Measurements from ENCODE around the gene SPRR2E. TPM values are rescaled to one million over a fixed set of nuclear protein-coding genes. Genes with fewer than 3 reads are reported as not detected.
"Not testable (repeated sequence)": the region's sequence is repeated elsewhere in the genome, so short reads cannot be mapped to it uniquely, and the experiment has no call there.

SPRR2E gene
- 1 to 10 TPM in 1 of 4 donors, under 1 TPM in 1, not detected in 2; 0.24 to 2.2 TPM for polyA plus RNA-seq
- long read RNA-seq, donor 1 = 0 reads
- long read RNA-seq, donor 2 = 0 reads
- long read RNA-seq, donor 3 = 0 reads
- long read RNA-seq, donor 4 = 0 reads
- long read RNA-seq, donor 5 = 0 reads
- long read RNA-seq, donor 6 = 0 reads
- long read RNA-seq, donor 7 = 0 reads
- long read RNA-seq, donor 8 = 0 reads
- long read RNA-seq, donor 9 = 0 reads
- long read RNA-seq, donor 10 = 0 reads

- Histone ChIP-seq H3K4me3 (ENCODE audit: low read depth in 1 of 3, low read length in 3 of 3) (no peak within 1 kb of the TSS), H3K27ac (ENCODE audit: low read depth in 1 of 3, low read length in 2 of 3) (no peak within 1 kb of the TSS), H3K9me3 (ENCODE audit: control insufficient read depth in 2 of 2, insufficient read depth in 1 of 2, low read depth in 1 of 2, low read length in 1 of 2) (no peaks in the 10 kb centered on the region), H3K4me1 (ENCODE audit: control insufficient read depth in 3 of 3, insufficient read depth in 2 of 3, low read depth in 1 of 3, low read length in 2 of 3) (no peaks in the 10 kb centered on the region), H3K27me3 (ENCODE audit: control insufficient read depth in 3 of 3, insufficient read depth in 3 of 3, low read length in 3 of 3) (no peaks in the 10 kb centered on the region), H3K36me3 (ENCODE audit: control insufficient read depth in 3 of 3, insufficient read depth in 2 of 3, low read depth in 1 of 3, low read length in 3 of 3) (no peaks in the 10 kb centered on the region)
- DNase-seq (no peak), FAIRE-seq (no peak)
Measured at GRCh38 chr1:153094426-153094825, at the start of gene SPRR2E. Gene SPRR2E, minus strand, starts transcription at chr1:153094526. Its CDS starts 775 bp downstream, at chr1:153093751.

- FAIRE-seq (no peak), DNase-seq (no peak)
- Histone ChIP-seq H3K27me3 (ENCODE audit: control insufficient read depth in 3 of 3, insufficient read depth in 3 of 3, low read length in 3 of 3) (no peaks in the 10 kb centered on the region), H3K9me3 (ENCODE audit: control insufficient read depth in 2 of 2, insufficient read depth in 1 of 2, low read depth in 1 of 2, low read length in 1 of 2) (no peaks in the 10 kb centered on the region), H3K4me1 (ENCODE audit: control insufficient read depth in 3 of 3, insufficient read depth in 2 of 3, low read depth in 1 of 3, low read length in 2 of 3) (no peaks in the 10 kb centered on the region), H3K27ac (ENCODE audit: low read depth in 1 of 3, low read length in 2 of 3) (no peak overlapping the region), H3K36me3 (ENCODE audit: control insufficient read depth in 3 of 3, insufficient read depth in 2 of 3, low read depth in 1 of 3, low read length in 3 of 3) (no peaks in the 10 kb centered on the region), H3K4me3 (ENCODE audit: low read depth in 1 of 3, low read length in 3 of 3) (no peak overlapping the region)
- 80 to 88% (median 86%) methylated on average over 3 of the region's 3 CpGs for WGBS, 3 donors
Measured at GRCh38 chr1:153141377-153141776, 47.1 kb upstream of the SPRR2E start.

- H3K4me1 ChIP-seq (ENCODE audit: control insufficient read depth in 3 of 3, insufficient read depth in 2 of 3, low read depth in 1 of 3, low read length in 2 of 3) = no peaks in the 10 kb centered on the region
- H3K36me3 ChIP-seq (ENCODE audit: control insufficient read depth in 3 of 3, insufficient read depth in 2 of 3, low read depth in 1 of 3, low read length in 3 of 3) = no peaks in the 10 kb centered on the region
- H3K27ac ChIP-seq (ENCODE audit: low read depth in 1 of 3, low read length in 2 of 3) = no peak overlapping the region
- WGBS, 3 donors = 53 to 78% (median 70%) methylated on average over 3 of the region's 3 CpGs
- FAIRE-seq = no peak
- H3K4me3 ChIP-seq (ENCODE audit: low read depth in 1 of 3, low read length in 3 of 3) = no peak overlapping the region
- no peaks in the 10 kb centered on the region for H3K9me3 ChIP-seq (ENCODE audit: control insufficient read depth in 2 of 2, insufficient read depth in 1 of 2, low read depth in 1 of 2, low read length in 1 of 2)
- DNase-seq = no peak
- H3K27me3 ChIP-seq (ENCODE audit: control insufficient read depth in 3 of 3, insufficient read depth in 3 of 3, low read length in 3 of 3) = no peaks in the 10 kb centered on the region
Measured at GRCh38 chr1:153140484-153140883, 46.2 kb upstream of the SPRR2E start.

- no peak overlapping the region for H3K27ac ChIP-seq (ENCODE audit: low read depth in 1 of 3, low read length in 2 of 3)
- no peaks in the 10 kb centered on the region for H3K36me3 ChIP-seq (ENCODE audit: control insufficient read depth in 3 of 3, insufficient read depth in 2 of 3, low read depth in 1 of 3, low read length in 3 of 3)
- no peaks in the 10 kb centered on the region for H3K4me1 ChIP-seq (ENCODE audit: control insufficient read depth in 3 of 3, insufficient read depth in 2 of 3, low read depth in 1 of 3, low read length in 2 of 3)
- H3K27me3 ChIP-seq (ENCODE audit: control insufficient read depth in 3 of 3, insufficient read depth in 3 of 3, low read length in 3 of 3) = no peaks in the 10 kb centered on the region
- DNase-seq = no peak
- no peak for FAIRE-seq
- no peaks in the 10 kb centered on the region for H3K9me3 ChIP-seq (ENCODE audit: control insufficient read depth in 2 of 2, insufficient read depth in 1 of 2, low read depth in 1 of 2, low read length in 1 of 2)
- no peak overlapping the region for H3K4me3 ChIP-seq (ENCODE audit: low read depth in 1 of 3, low read length in 3 of 3)
- 42 to 71% (median 49%) methylated on average over 2 of the region's 2 CpGs for WGBS, 3 donors
Measured at GRCh38 chr1:153133743-153134142, 39.4 kb upstream of the SPRR2E start.

- Histone ChIP-seq H3K4me1 (ENCODE audit: control insufficient read depth in 3 of 3, insufficient read depth in 2 of 3, low read depth in 1 of 3, low read length in 2 of 3) (no peaks in the 10 kb centered on the region), H3K9me3 (ENCODE audit: control insufficient read depth in 2 of 2, insufficient read depth in 1 of 2, low read depth in 1 of 2, low read length in 1 of 2) (no peaks in the 10 kb centered on the region), H3K27ac (ENCODE audit: low read depth in 1 of 3, low read length in 2 of 3) (no peak overlapping the region), H3K36me3 (ENCODE audit: control insufficient read depth in 3 of 3, insufficient read depth in 2 of 3, low read depth in 1 of 3, low read length in 3 of 3) (no peaks in the 10 kb centered on the region), H3K4me3 (ENCODE audit: low read depth in 1 of 3, low read length in 3 of 3) (no peak overlapping the region), H3K27me3 (ENCODE audit: control insufficient read depth in 3 of 3, insufficient read depth in 3 of 3, low read length in 3 of 3) (no peaks in the 10 kb centered on the region)
- WGBS, 3 donors = 43 to 90% (median 80%) methylated on average over 1 of the region's 1 CpG
- FAIRE-seq = no peak
- DNase-seq = no peak
Measured at GRCh38 chr1:153133267-153133666, 38.9 kb upstream of the SPRR2E start.

- not testable (repeated sequence) for H3K4me1 ChIP-seq (ENCODE audit: control insufficient read depth in 3 of 3, insufficient read depth in 2 of 3, low read depth in 1 of 3, low read length in 2 of 3); DNase-seq; H3K36me3 ChIP-seq (ENCODE audit: control insufficient read depth in 3 of 3, insufficient read depth in 2 of 3, low read depth in 1 of 3, low read length in 3 of 3); H3K27me3 ChIP-seq (ENCODE audit: control insufficient read depth in 3 of 3, insufficient read depth in 3 of 3, low read length in 3 of 3); H3K27ac ChIP-seq (ENCODE audit: low read depth in 1 of 3, low read length in 2 of 3); H3K9me3 ChIP-seq (ENCODE audit: control insufficient read depth in 2 of 2, insufficient read depth in 1 of 2, low read depth in 1 of 2, low read length in 1 of 2); FAIRE-seq; H3K4me3 ChIP-seq (ENCODE audit: low read depth in 1 of 3, low read length in 3 of 3)
- WGBS, 3 donors = 84 to 89% (median 86%) methylated on average over 4 of the region's 4 CpGs
Measured at GRCh38 chr1:153128688-153129087, 34.4 kb upstream of the SPRR2E start.

GRCh38 chr1:153127296-153127695, 33.0 kb upstream of the SPRR2E start:
- H3K36me3 ChIP-seq (ENCODE audit: control insufficient read depth in 3 of 3, insufficient read depth in 2 of 3, low read depth in 1 of 3, low read length in 3 of 3) = no peaks in the 10 kb centered on the region
- 69 to 81% (median 74%) methylated on average over 2 of the region's 2 CpGs for WGBS, 3 donors
- no peaks in the 10 kb centered on the region for H3K4me1 ChIP-seq (ENCODE audit: control insufficient read depth in 3 of 3, insufficient read depth in 2 of 3, low read depth in 1 of 3, low read length in 2 of 3)
- FAIRE-seq = no peak
- H3K9me3 ChIP-seq (ENCODE audit: control insufficient read depth in 2 of 2, insufficient read depth in 1 of 2, low read depth in 1 of 2, low read length in 1 of 2) = no peaks in the 10 kb centered on the region
- H3K4me3 ChIP-seq (ENCODE audit: low read depth in 1 of 3, low read length in 3 of 3) = no peak overlapping the region
- no peak for DNase-seq
- no peaks in the 10 kb centered on the region for H3K27me3 ChIP-seq (ENCODE audit: control insufficient read depth in 3 of 3, insufficient read depth in 3 of 3, low read length in 3 of 3)
- H3K27ac ChIP-seq (ENCODE audit: low read depth in 1 of 3, low read length in 2 of 3) = no peak overlapping the region

GRCh38 chr1:153125536-153125935, 31.2 kb upstream of the SPRR2E start:
- Histone ChIP-seq H3K4me3 (ENCODE audit: low read depth in 1 of 3, low read length in 3 of 3) (no peak overlapping the region), H3K4me1 (ENCODE audit: control insufficient read depth in 3 of 3, insufficient read depth in 2 of 3, low read depth in 1 of 3, low read length in 2 of 3) (no peaks in the 10 kb centered on the region), H3K9me3 (ENCODE audit: control insufficient read depth in 2 of 2, insufficient read depth in 1 of 2, low read depth in 1 of 2, low read length in 1 of 2) (no peaks in the 10 kb centered on the region), H3K27me3 (ENCODE audit: control insufficient read depth in 3 of 3, insufficient read depth in 3 of 3, low read length in 3 of 3) (no peaks in the 10 kb centered on the region), H3K27ac (ENCODE audit: low read depth in 1 of 3, low read length in 2 of 3) (no peak overlapping the region), H3K36me3 (ENCODE audit: control insufficient read depth in 3 of 3, insufficient read depth in 2 of 3, low read depth in 1 of 3, low read length in 3 of 3) (no peaks in the 10 kb centered on the region)
- DNase-seq = no peak
- FAIRE-seq = no peak
- WGBS, 3 donors = 89 to 90% (median 89%) methylated on average over 1 of the region's 1 CpG

- H3K27me3 ChIP-seq (ENCODE audit: control insufficient read depth in 3 of 3, insufficient read depth in 3 of 3, low read length in 3 of 3); H3K27ac ChIP-seq (ENCODE audit: low read depth in 1 of 3, low read length in 2 of 3); FAIRE-seq; H3K4me3 ChIP-seq (ENCODE audit: low read depth in 1 of 3, low read length in 3 of 3); H3K36me3 ChIP-seq (ENCODE audit: control insufficient read depth in 3 of 3, insufficient read depth in 2 of 3, low read depth in 1 of 3, low read length in 3 of 3); H3K9me3 ChIP-seq (ENCODE audit: control insufficient read depth in 2 of 2, insufficient read depth in 1 of 2, low read depth in 1 of 2, low read length in 1 of 2); H3K4me1 ChIP-seq (ENCODE audit: control insufficient read depth in 3 of 3, insufficient read depth in 2 of 3, low read depth in 1 of 3, low read length in 2 of 3); DNase-seq: not testable (repeated sequence)
- 80 to 88% (median 83%) methylated on average over 8 of the region's 8 CpGs for WGBS, 3 donors
Measured at GRCh38 chr1:153123793-153124192, 29.5 kb upstream of the SPRR2E start.
